Right lobe of liver (tissue), 4 donors: ENCODE measurements around the gene CACNG4.

Experiments
- POLR2A ChIP-seq: fragments of 450-650 bp; IDR thresholded peaks from one replicate; pipeline ENCODE4 v1.6.1; 2017; ENCODE audit warnings: antibody characterized with exemption, mild to moderate bottlenecking
- TF ChIP-seq, protein P1 (sequence below), 4 donors: fragments of 200-600 bp in 3 of 4; fragments of 450-650 bp in 1 of 4; IDR thresholded peaks; one replicate each; pipeline versions ENCODE4 v1.5.1 to v1.8.0; 2016 to 2022; ENCODE audit warnings: antibody characterized with exemption in 4 of 4, mild to moderate bottlenecking in 2 of 4
- donor health status: DM: no; HTN: no; CAD: no.
- donor health status: DM: no; HTN: no; CAD: no.
- donor health status: DM: no; HTN: yes; CAD: no.

DNA sequence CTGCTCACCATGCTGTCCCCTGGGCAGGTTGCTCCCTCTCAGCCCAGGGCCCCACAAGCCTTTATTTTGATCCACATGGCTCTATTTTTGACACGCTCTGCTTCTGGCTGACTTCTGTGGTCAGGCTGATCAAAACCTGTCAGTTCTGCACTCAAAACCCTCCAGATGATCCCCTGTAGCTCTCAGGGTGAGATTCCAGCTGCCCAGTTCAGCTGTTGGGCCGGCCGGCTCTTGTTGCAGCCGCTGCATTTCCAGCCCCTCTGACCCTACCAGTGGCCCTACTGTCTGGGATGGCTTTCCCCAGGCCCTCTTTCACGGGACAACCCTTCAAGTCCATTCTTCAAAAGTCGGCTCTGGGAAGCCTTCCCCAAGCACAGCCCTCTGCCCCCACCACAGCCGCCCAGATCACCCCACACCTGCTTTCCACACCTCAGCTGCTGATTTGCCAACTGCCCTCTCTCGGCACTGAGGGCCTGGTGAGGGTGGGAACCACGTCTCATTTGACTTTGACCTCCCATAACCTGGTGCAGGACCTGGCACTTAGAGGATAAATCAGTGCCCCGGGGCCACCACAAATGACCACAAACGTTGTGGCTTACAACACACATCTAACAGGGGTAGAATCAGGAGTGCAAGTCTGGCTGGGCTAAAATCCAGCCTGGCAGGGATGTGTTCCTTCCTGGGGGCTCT lies 16.3 kb upstream of the CACNG4 start:
- TF ChIP-seq, protein P1, sequence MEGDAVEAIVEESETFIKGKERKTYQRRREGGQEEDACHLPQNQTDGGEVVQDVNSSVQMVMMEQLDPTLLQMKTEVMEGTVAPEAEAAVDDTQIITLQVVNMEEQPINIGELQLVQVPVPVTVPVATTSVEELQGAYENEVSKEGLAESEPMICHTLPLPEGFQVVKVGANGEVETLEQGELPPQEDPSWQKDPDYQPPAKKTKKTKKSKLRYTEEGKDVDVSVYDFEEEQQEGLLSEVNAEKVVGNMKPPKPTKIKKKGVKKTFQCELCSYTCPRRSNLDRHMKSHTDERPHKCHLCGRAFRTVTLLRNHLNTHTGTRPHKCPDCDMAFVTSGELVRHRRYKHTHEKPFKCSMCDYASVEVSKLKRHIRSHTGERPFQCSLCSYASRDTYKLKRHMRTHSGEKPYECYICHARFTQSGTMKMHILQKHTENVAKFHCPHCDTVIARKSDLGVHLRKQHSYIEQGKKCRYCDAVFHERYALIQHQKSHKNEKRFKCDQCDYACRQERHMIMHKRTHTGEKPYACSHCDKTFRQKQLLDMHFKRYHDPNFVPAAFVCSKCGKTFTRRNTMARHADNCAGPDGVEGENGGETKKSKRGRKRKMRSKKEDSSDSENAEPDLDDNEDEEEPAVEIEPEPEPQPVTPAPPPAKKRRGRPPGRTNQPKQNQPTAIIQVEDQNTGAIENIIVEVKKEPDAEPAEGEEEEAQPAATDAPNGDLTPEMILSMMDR (IDR thresholded peaks at IDR 0.05) = no peak
- no peak for TF ChIP-seq POLR2A
